Measurements from ENCODE around the gene UQCC2. TPM values are rescaled to one million over a fixed set of nuclear protein-coding genes. Genes with fewer than 3 reads are reported as not detected.

Gene UQCC2
- total RNA-seq, 1 donor from 2014 or later: 79.4 TPM

- TF ChIP-seq CTCF (IDR thresholded peaks at IDR 0.05; ENCODE audit: unreplicated experiment): no peak
- peaks cover 4% of the 10 kb centered on the region for H3K36me3 Mint-ChIP-seq
- no peak overlapping the region for H3K4me3 Mint-ChIP-seq
- H3K9me3 Mint-ChIP-seq: no peaks in the 10 kb centered on the region
- no peak for DNase-seq (ENCODE audit: low spot score in 2 of 2, unreplicated experiment in 2 of 2)
- H3K27me3 Mint-ChIP-seq (ENCODE audit: low read depth): no peaks in the 10 kb centered on the region
- H3K4me1 Mint-ChIP-seq: peaks cover 28% of the 10 kb centered on the region
- H3K27ac Mint-ChIP-seq: peak overlapping the region; percentile 49
These were observed 2.8 kb downstream of the UQCC2 start for GRCh38 chr6:33708516-33709204.

- peaks cover 29% of the 10 kb centered on the region for H3K4me1 Mint-ChIP-seq
- H3K9me3 Mint-ChIP-seq: no peaks in the 10 kb centered on the region
- H3K27ac Mint-ChIP-seq: no peak overlapping the region
- no peak for DNase-seq (ENCODE audit: low spot score in 2 of 2, unreplicated experiment in 2 of 2)
- peaks cover 4% of the 10 kb centered on the region for H3K36me3 Mint-ChIP-seq
- H3K4me3 Mint-ChIP-seq: no peak overlapping the region
- no peaks in the 10 kb centered on the region for H3K27me3 Mint-ChIP-seq (ENCODE audit: low read depth)
- TF ChIP-seq CTCF (IDR thresholded peaks at IDR 0.05; ENCODE audit: unreplicated experiment): no peak
These were observed 3.7 kb downstream of the UQCC2 start for GRCh38 chr6:33707771-33708170.

GRCh38 chr6:33705955-33706725, 5.4 kb downstream of the UQCC2 start:
- Mint-ChIP-seq H3K36me3 (peaks cover 6% of the 10 kb centered on the region), H3K27ac (peak overlapping the region; percentile 70), H3K27me3 (ENCODE audit: low read depth) (no peaks in the 10 kb centered on the region), H3K4me3 (no peak overlapping the region), H3K4me1 (peaks cover 24% of the 10 kb centered on the region), H3K9me3 (no peaks in the 10 kb centered on the region)
- TF ChIP-seq CTCF (IDR thresholded peaks at IDR 0.05; ENCODE audit: unreplicated experiment): no peak
- DNase-seq (ENCODE audit: low spot score in 2 of 2, unreplicated experiment in 2 of 2): no peak

GRCh38 chr6:33705268-33705885, 6.1 kb downstream of the UQCC2 start:
- Mint-ChIP-seq H3K4me3 (no peak overlapping the region), H3K9me3 (no peaks in the 10 kb centered on the region), H3K4me1 (peaks cover 17% of the 10 kb centered on the region), H3K36me3 (peaks cover 6% of the 10 kb centered on the region), H3K27me3 (ENCODE audit: low read depth) (no peaks in the 10 kb centered on the region), H3K27ac (no peak overlapping the region)
- no peak for DNase-seq (ENCODE audit: low spot score in 2 of 2, unreplicated experiment in 2 of 2)
- no peak for TF ChIP-seq CTCF (IDR thresholded peaks at IDR 0.05; ENCODE audit: unreplicated experiment)

- peaks cover 11% of the 10 kb centered on the region for H3K36me3 Mint-ChIP-seq
- no peak overlapping the region for H3K27ac Mint-ChIP-seq
- no peak for DNase-seq (ENCODE audit: low spot score in 2 of 2, unreplicated experiment in 2 of 2)
- no peak overlapping the region for H3K4me3 Mint-ChIP-seq
- peaks cover 9% of the 10 kb centered on the region for H3K4me1 Mint-ChIP-seq
- no peaks in the 10 kb centered on the region for H3K27me3 Mint-ChIP-seq (ENCODE audit: low read depth)
- no peaks in the 10 kb centered on the region for H3K9me3 Mint-ChIP-seq
- no peak for TF ChIP-seq CTCF (IDR thresholded peaks at IDR 0.05; ENCODE audit: unreplicated experiment)
These were observed 7.1 kb downstream of the UQCC2 start for GRCh38 chr6:33704215-33705066.
